Measurements from ENCODE around the gene DNASE2B. TPM values are rescaled to one million over a fixed set of nuclear protein-coding genes. Genes with fewer than 3 reads are reported as not detected.

The DNASE2B gene
- total and polyA plus RNA-seq, 2 experiments from 2014 or later, result not detected

- DNase-seq (ENCODE audit: low spot score), result no peak
- TF ChIP-seq CTCF (IDR thresholded peaks at IDR 0.05; ENCODE audit: poor library complexity) (no peak), EZH2 (IDR thresholded peaks at IDR 0.05; ENCODE audit: borderline replicate concordance) (no peak), EZH2phosphoT487 (IDR thresholded peaks at IDR 0.05; ENCODE audit: low read depth, severe bottlenecking, unreplicated experiment) (no peak)
- Histone ChIP-seq H3K27ac (no peak overlapping the region), H4K20me1 (ENCODE audit: insufficient read depth, poor library complexity, severe bottlenecking) (no peaks in the 10 kb centered on the region), H3K9me2 (replicated peaks; ENCODE audit: insufficient read depth) (no peaks in the 10 kb centered on the region), H3K4me1 (ENCODE audit: insufficient read depth) (peaks cover 5% of the 10 kb centered on the region), H3K27me3 (no peaks in the 10 kb centered on the region), H2AFZ (no peak overlapping the region), H3K79me2 (no peaks in the 10 kb centered on the region), H3K36me3 (replicated peaks; ENCODE audit: insufficient read depth, low read depth) (no peaks in the 10 kb centered on the region), H3K9me3 (ENCODE audit: low read depth) (no peaks in the 10 kb centered on the region), H3K4me2 (no peak overlapping the region), H3K4me3 (no peak overlapping the region)
- 65% methylated on average over 2 of the region's 2 CpGs for WGBS (ENCODE audit: low lambda C conversion rate, missing lambda C conversion rate)
Observed at GRCh38 chr1:84409888-84410287, 11.6 kb downstream of the DNASE2B start.

- no peak overlapping the region for H3K4me3 ChIP-seq
- no peak overlapping the region for H3K27ac ChIP-seq
- DNase-seq (ENCODE audit: low spot score), result no peak
- no peaks in the 10 kb centered on the region for H3K79me2 ChIP-seq
- H3K36me3 ChIP-seq (replicated peaks; ENCODE audit: insufficient read depth, low read depth), result no peaks in the 10 kb centered on the region
- no peaks in the 10 kb centered on the region for H3K9me3 ChIP-seq (ENCODE audit: low read depth)
- H3K4me2 ChIP-seq, result no peak overlapping the region
- peaks cover 5% of the 10 kb centered on the region for H3K4me1 ChIP-seq (ENCODE audit: insufficient read depth)
- H2AFZ ChIP-seq, result no peak overlapping the region
- H4K20me1 ChIP-seq (ENCODE audit: insufficient read depth, poor library complexity, severe bottlenecking), result no peaks in the 10 kb centered on the region
- no peaks in the 10 kb centered on the region for H3K9me2 ChIP-seq (replicated peaks; ENCODE audit: insufficient read depth)
- no peaks in the 10 kb centered on the region for H3K27me3 ChIP-seq
- TF ChIP-seq EZH2phosphoT487 (IDR thresholded peaks at IDR 0.05; ENCODE audit: low read depth, severe bottlenecking, unreplicated experiment) (no peak), EZH2 (IDR thresholded peaks at IDR 0.05; ENCODE audit: borderline replicate concordance) (no peak), CTCF (IDR thresholded peaks at IDR 0.05; ENCODE audit: poor library complexity) (no peak)
- 82% methylated on average over 4 of the region's 4 CpGs for WGBS (ENCODE audit: low lambda C conversion rate, missing lambda C conversion rate)
Observed at GRCh38 chr1:84410328-84411095, 12.2 kb downstream of the DNASE2B start.

- TF ChIP-seq EZH2phosphoT487 (IDR thresholded peaks at IDR 0.05; ENCODE audit: low read depth, severe bottlenecking, unreplicated experiment) (no peak), EZH2 (IDR thresholded peaks at IDR 0.05; ENCODE audit: borderline replicate concordance) (no peak), CTCF (IDR thresholded peaks at IDR 0.05; ENCODE audit: poor library complexity) (no peak)
- Histone ChIP-seq H3K4me3 (no peak overlapping the region), H3K27me3 (no peaks in the 10 kb centered on the region), H3K9me3 (ENCODE audit: low read depth) (no peaks in the 10 kb centered on the region), H3K9me2 (replicated peaks; ENCODE audit: insufficient read depth) (no peaks in the 10 kb centered on the region), H4K20me1 (ENCODE audit: insufficient read depth, poor library complexity, severe bottlenecking) (no peaks in the 10 kb centered on the region), H3K36me3 (replicated peaks; ENCODE audit: insufficient read depth, low read depth) (no peaks in the 10 kb centered on the region), H3K4me2 (no peak overlapping the region), H3K79me2 (no peaks in the 10 kb centered on the region), H3K27ac (no peak overlapping the region), H2AFZ (no peak overlapping the region), H3K4me1 (ENCODE audit: insufficient read depth) (peaks cover 5% of the 10 kb centered on the region)
- DNase-seq (ENCODE audit: low spot score), result no peak
- WGBS (ENCODE audit: low lambda C conversion rate, missing lambda C conversion rate), result 89% methylated on average over 7 of the region's 7 CpGs
Observed at GRCh38 chr1:84412316-84412942, 14.1 kb downstream of the DNASE2B start.
